Measurements from ENCODE around the gene IGSF8.
"Not testable (repeated sequence)": the region's sequence is repeated elsewhere in the genome, so short reads cannot be mapped to it uniquely, and the experiment has no call there.

Gene IGSF8

GRCh38 chr1:160127381-160127780 lies 29.0 kb upstream of the IGSF8 start:
- DNase-seq (ENCODE audit: extremely low read depth, low read depth), result no peak
- no peak for TF ChIP-seq CTCF (IDR thresholded peaks at IDR 0.05; ENCODE audit: low read depth, low read length)

- DNase-seq (ENCODE audit: extremely low read depth, low read depth), result not testable (repeated sequence)
Measured at GRCh38 chr1:160126342-160126741, 27.9 kb upstream of the IGSF8 start.

- DNase-seq (ENCODE audit: extremely low read depth, low read depth), result no peak
- TF ChIP-seq CTCF (IDR thresholded peaks at IDR 0.05; ENCODE audit: low read depth, low read length), result no peak
Measured at GRCh38 chr1:160125746-160126145, 27.3 kb upstream of the IGSF8 start.

GRCh38 chr1:160124705-160125478 lies 26.5 kb upstream of the IGSF8 start:
- no peak; the same call in none of the 2 replicates for TF ChIP-seq CTCF (IDR thresholded peaks at IDR 0.05; ENCODE audit: low read depth, low read length)
- no peak for DNase-seq (ENCODE audit: extremely low read depth, low read depth)

- no peak for DNase-seq (ENCODE audit: extremely low read depth, low read depth)
- TF ChIP-seq CTCF (IDR thresholded peaks at IDR 0.05; ENCODE audit: low read depth, low read length), result no peak
Measured at GRCh38 chr1:160123726-160124125, 25.3 kb upstream of the IGSF8 start.

- no peak for DNase-seq (ENCODE audit: extremely low read depth, low read depth)
- TF ChIP-seq CTCF (IDR thresholded peaks at IDR 0.05; ENCODE audit: low read depth, low read length), result no peak
Measured at GRCh38 chr1:160122978-160123495, 24.6 kb upstream of the IGSF8 start.

GRCh38 chr1:160121388-160121787 lies 23.0 kb upstream of the IGSF8 start:
- DNase-seq (ENCODE audit: extremely low read depth, low read depth), result no peak
- TF ChIP-seq CTCF (IDR thresholded peaks at IDR 0.05; ENCODE audit: low read depth, low read length), result no peak

GRCh38 chr1:160120797-160121196 lies 22.4 kb upstream of the IGSF8 start:
- no peak for DNase-seq (ENCODE audit: extremely low read depth, low read depth)
- no peak for TF ChIP-seq CTCF (IDR thresholded peaks at IDR 0.05; ENCODE audit: low read depth, low read length)

Measured in AG09319 (cell line).